Neural cell (in vitro differentiated cells): ENCODE results near the gene SLC23A3. TPM values are rescaled to one million over a fixed set of nuclear protein-coding genes. Genes with fewer than 3 reads are reported as not detected.

Experiments
- H2AFZ ChIP-seq: fragments of 200-600, 300-800 bp; sonication (generic), shearing (Covaris generic); 2 replicates; pipeline ENCODE4 v1.6.0; 2014; ENCODE audit warnings: low read depth, mild to moderate bottlenecking, antibody characterized with exemption, low read length, moderate library complexity
- H3F3A ChIP-seq: fragments of 200-600 bp; shearing (Covaris generic); 2 replicates; pipeline ENCODE4 v1.6.1; 2016; ENCODE audit warnings: mild to moderate bottlenecking, moderate library complexity, mixed read lengths, antibody characterized with exemption, low read length; ENCODE audit not compliant: insufficient read depth, poor library complexity, severe bottlenecking
- H3K27ac ChIP-seq: fragments of 200-600, 300-800 bp; sonication (generic), shearing (Covaris generic); 2 replicates; pipeline ENCODE4 v1.5.1; 2014; ENCODE audit warnings: mild to moderate bottlenecking, low read length, moderate library complexity
- H3K27me3 ChIP-seq: fragments of 300-800, 200-600 bp; sonication (generic), shearing (Covaris generic); 2 replicates; pipeline ENCODE4 v1.6.0; 2014; ENCODE audit warnings: mild to moderate bottlenecking, low read depth, low read length, moderate library complexity; ENCODE audit not compliant: insufficient read depth
- H3K36me3 ChIP-seq: fragments of 300-800, 200-600 bp; sonication (generic), shearing (Covaris generic); 2 replicates; pipeline ENCODE4 v1.5.1; 2014; ENCODE audit warnings: mild to moderate bottlenecking, antibody characterized with exemption, low read length, moderate library complexity; ENCODE audit not compliant: insufficient read depth
- H3K4me2 ChIP-seq: fragments of 300-800, 200-600 bp; sonication (generic), shearing (Covaris generic); 2 replicates; pipeline ENCODE4 v1.6.0; 2014; ENCODE audit warnings: mild to moderate bottlenecking, low read length
- H3K4me3 ChIP-seq: fragments of 300-800, 200-600 bp; sonication (generic), shearing (Covaris generic); 2 replicates; pipeline ENCODE4 v1.5.1; 2014; ENCODE audit warnings: mild to moderate bottlenecking, low read length, moderate library complexity
- H3K79me2 ChIP-seq: fragments of 200-600 bp; shearing (Covaris generic); replicated peaks from 2 replicates; pipeline ENCODE4 v1.6.0; 2014; ENCODE audit warnings: mild to moderate bottlenecking, low read length, moderate library complexity; ENCODE audit not compliant: insufficient read depth
- H3K9ac ChIP-seq: fragments of 300-800, 200-600 bp; sonication (generic), shearing (Covaris generic); 2 replicates; pipeline ENCODE4 v1.6.1; 2016; ENCODE audit warnings: mild to moderate bottlenecking, low read length, mixed read lengths
- H3K9me2 ChIP-seq: fragments of 200-600 bp; shearing (Covaris generic); 2 replicates; pipeline ENCODE4 v1.6.1; 2016; ENCODE audit warnings: mild to moderate bottlenecking, low read length, mixed read lengths; ENCODE audit not compliant: insufficient read depth
- H3K9me3 ChIP-seq: fragments of 200-600, 300-800 bp; sonication (generic), shearing (Covaris generic); 2 replicates; pipeline ENCODE4 v1.6.1; 2016; ENCODE audit warnings: mild to moderate bottlenecking, mixed run types, low read length, moderate library complexity, mixed read lengths
- H4K20me1 ChIP-seq: fragments of 200-600 bp; shearing (Covaris generic); 2 replicates; pipeline ENCODE4 v1.6.1; 2016; ENCODE audit warnings: mild to moderate bottlenecking, mixed run types; ENCODE audit not compliant: insufficient read depth
- CTCF ChIP-seq: fragments of 450-650 bp; IDR thresholded peaks from 2 replicates; pipeline ENCODE4 v1.5.1; 2014; ENCODE audit warnings: antibody characterized with exemption, mild to moderate bottlenecking, moderate library complexity; ENCODE audit not compliant: poor library complexity, severe bottlenecking
- EP300 ChIP-seq: fragments of 450-650 bp; conservative IDR thresholded peaks from 2 replicates; pipeline ENCODE4 v1.6.1; 2014; ENCODE audit warnings: antibody characterized with exemption, mild to moderate bottlenecking, moderate library complexity; ENCODE audit not compliant: poor library complexity, severe bottlenecking
- EZH2 ChIP-seq: fragments of 200-600, 300-800 bp; shearing (Covaris generic), sonication (generic); IDR thresholded peaks from 2 replicates; pipeline ENCODE4 v1.6.1; 2014; ENCODE audit warnings: antibody characterized with exemption, low read length, borderline replicate concordance, mild to moderate bottlenecking; ENCODE audit not compliant: insufficient read depth, poor library complexity, severe bottlenecking
- MXI1 ChIP-seq: fragments of 450-650 bp; conservative IDR thresholded peaks from 2 replicates; pipeline ENCODE4 v1.6.1; 2014; ENCODE audit warnings: antibody characterized with exemption, mild to moderate bottlenecking; ENCODE audit not compliant: poor library complexity, severe bottlenecking
- POLR2AphosphoS5 ChIP-seq: IDR thresholded peaks from 2 replicates; pipeline ENCODE4 v1.6.1; 2012
- RAD21 ChIP-seq: fragments of 450-650 bp; conservative IDR thresholded peaks from 2 replicates; pipeline ENCODE4 v1.6.1; 2014; ENCODE audit warnings: antibody characterized with exemption, mild to moderate bottlenecking, moderate library complexity
- SMC3 ChIP-seq: fragments of 450-650 bp; conservative IDR thresholded peaks from 2 replicates; pipeline ENCODE4 v1.6.1; 2014; ENCODE audit warnings: antibody characterized with exemption, mild to moderate bottlenecking, moderate library complexity; ENCODE audit not compliant: poor library complexity
- TAF1 ChIP-seq: IDR thresholded peaks from 2 replicates; pipeline ENCODE4 v1.6.1; 2012; ENCODE audit warnings: low read depth
- polyA plus RNA-seq: library from polyadenylated mRNA; depleted of rRNA; stranded (reverse); fragments of >200 nt; gene quantifications from 2 replicates; pipeline ENCODE4 v1.2.3, GENCODE V29; 2014
- TF ChIP-seq, protein P1 (sequence below): IDR thresholded peaks from 2 replicates; pipeline ENCODE4 v1.6.1; 2012; ENCODE audit warnings: borderline replicate concordance

SLC23A3 gene
- polyA plus RNA-seq, 1 donor from 2014 or later: 0.28 TPM

DNA sequence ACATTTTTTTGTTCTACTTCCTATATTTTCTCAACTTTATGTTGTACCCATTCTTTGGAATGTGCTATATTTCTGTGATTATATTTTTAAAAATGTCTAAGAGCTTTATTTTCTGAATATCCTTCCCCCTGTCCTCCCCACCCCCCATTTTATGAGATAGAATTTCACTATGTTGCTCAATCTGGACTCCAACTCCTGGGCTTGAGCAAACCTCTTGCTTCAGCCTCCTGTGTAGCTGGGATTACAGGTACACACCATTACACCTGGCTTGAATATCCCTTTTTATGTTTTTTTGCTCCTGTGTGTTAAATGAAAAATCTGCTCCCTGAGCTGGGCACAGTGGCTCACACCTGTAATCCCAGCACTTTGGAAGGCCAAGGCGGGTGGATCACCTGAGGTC, 27.6 kb upstream of the SLC23A3 start:
- H3K36me3 ChIP-seq: no peaks in the 10 kb centered on the region
- H2AFZ ChIP-seq: no peak overlapping the region
- no peak overlapping the region for H3K9ac ChIP-seq
- no peaks in the 10 kb centered on the region for H4K20me1 ChIP-seq
- H3K4me3 ChIP-seq: no peak overlapping the region
- no peaks in the 10 kb centered on the region for H3K9me3 ChIP-seq
- H3F3A ChIP-seq: no peaks in the 10 kb centered on the region
- H3K27me3 ChIP-seq: no peaks in the 10 kb centered on the region
- no peaks in the 10 kb centered on the region for H3K9me2 ChIP-seq
- no peaks in the 10 kb centered on the region for H3K79me2 ChIP-seq
- H3K4me2 ChIP-seq: no peak overlapping the region
- no peak for TF ChIP-seq TAF1
- H3K27ac ChIP-seq: no peak overlapping the region

DNA sequence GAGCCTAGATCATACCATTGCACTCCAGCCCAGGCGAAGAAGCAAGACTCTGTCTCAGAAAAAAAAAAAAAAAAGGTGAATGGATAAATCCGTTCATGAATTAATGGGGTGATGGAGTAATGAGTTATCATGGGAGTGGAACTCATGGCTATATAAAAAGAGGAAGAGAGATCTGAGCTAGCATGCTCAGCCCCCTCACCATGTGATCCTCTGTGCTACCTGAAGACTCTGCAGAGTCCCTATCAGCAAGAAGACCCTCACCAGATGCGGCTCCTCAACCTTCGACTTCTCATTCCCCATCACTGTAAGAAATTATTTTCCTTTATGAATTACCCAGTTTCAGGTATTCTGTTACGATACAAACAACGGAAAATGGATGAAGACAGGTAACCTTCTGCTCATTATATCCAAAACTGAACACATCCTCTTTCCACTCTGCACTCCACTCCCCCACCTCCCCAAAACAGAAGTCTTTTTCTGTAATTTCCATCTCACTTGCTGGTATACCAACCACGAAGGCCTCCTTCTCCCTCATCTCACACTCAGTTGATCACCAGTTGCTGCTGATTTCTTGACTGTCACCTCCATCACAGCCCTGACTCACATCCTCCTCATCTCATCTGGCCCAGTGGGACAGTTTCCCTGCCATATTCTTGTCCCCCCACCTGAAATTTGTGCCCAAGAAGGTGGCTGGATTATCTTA, 17.1 kb upstream of the SLC23A3 start:
- Histone ChIP-seq H2AFZ (no peak overlapping the region), H3K9ac (no peak overlapping the region), H3K9me2 (no peaks in the 10 kb centered on the region), H3K4me3 (no peak overlapping the region), H3F3A (no peaks in the 10 kb centered on the region), H3K36me3 (no peaks in the 10 kb centered on the region), H3K9me3 (no peaks in the 10 kb centered on the region), H3K27me3 (no peaks in the 10 kb centered on the region), H3K79me2 (no peaks in the 10 kb centered on the region), H3K27ac (no peak overlapping the region), H4K20me1 (no peaks in the 10 kb centered on the region), H3K4me2 (no peak overlapping the region)
- no peak for TF ChIP-seq POLR2AphosphoS5
- TF ChIP-seq EZH2: no peak
- no peak for TF ChIP-seq EP300
- TF ChIP-seq, protein P1, sequence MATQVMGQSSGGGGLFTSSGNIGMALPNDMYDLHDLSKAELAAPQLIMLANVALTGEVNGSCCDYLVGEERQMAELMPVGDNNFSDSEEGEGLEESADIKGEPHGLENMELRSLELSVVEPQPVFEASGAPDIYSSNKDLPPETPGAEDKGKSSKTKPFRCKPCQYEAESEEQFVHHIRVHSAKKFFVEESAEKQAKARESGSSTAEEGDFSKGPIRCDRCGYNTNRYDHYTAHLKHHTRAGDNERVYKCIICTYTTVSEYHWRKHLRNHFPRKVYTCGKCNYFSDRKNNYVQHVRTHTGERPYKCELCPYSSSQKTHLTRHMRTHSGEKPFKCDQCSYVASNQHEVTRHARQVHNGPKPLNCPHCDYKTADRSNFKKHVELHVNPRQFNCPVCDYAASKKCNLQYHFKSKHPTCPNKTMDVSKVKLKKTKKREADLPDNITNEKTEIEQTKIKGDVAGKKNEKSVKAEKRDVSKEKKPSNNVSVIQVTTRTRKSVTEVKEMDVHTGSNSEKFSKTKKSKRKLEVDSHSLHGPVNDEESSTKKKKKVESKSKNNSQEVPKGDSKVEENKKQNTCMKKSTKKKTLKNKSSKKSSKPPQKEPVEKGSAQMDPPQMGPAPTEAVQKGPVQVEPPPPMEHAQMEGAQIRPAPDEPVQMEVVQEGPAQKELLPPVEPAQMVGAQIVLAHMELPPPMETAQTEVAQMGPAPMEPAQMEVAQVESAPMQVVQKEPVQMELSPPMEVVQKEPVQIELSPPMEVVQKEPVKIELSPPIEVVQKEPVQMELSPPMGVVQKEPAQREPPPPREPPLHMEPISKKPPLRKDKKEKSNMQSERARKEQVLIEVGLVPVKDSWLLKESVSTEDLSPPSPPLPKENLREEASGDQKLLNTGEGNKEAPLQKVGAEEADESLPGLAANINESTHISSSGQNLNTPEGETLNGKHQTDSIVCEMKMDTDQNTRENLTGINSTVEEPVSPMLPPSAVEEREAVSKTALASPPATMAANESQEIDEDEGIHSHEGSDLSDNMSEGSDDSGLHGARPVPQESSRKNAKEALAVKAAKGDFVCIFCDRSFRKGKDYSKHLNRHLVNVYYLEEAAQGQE: no peak
- TF ChIP-seq TAF1: no peak
- TF ChIP-seq RAD21: no peak
- no peak for TF ChIP-seq SMC3
- no peak for TF ChIP-seq CTCF
- TF ChIP-seq MXI1: no peak
